HG03159 (cell line): ENCODE measurements around the gene SSR1.
"Not testable (repeated sequence)": the region's sequence is repeated elsewhere in the genome, so short reads cannot be mapped to it uniquely, and the experiment has no call there.

ENCODE experiments used
- ATAC-seq: cut with Tn5 transposase; IDR thresholded peaks from one replicate; pipeline ENCODE4 v1.9.1; 2021; ENCODE audit warnings: mild to moderate bottlenecking, moderate library complexity; ENCODE audit not compliant: unreplicated experiment

Gene SSR1

DNA sequence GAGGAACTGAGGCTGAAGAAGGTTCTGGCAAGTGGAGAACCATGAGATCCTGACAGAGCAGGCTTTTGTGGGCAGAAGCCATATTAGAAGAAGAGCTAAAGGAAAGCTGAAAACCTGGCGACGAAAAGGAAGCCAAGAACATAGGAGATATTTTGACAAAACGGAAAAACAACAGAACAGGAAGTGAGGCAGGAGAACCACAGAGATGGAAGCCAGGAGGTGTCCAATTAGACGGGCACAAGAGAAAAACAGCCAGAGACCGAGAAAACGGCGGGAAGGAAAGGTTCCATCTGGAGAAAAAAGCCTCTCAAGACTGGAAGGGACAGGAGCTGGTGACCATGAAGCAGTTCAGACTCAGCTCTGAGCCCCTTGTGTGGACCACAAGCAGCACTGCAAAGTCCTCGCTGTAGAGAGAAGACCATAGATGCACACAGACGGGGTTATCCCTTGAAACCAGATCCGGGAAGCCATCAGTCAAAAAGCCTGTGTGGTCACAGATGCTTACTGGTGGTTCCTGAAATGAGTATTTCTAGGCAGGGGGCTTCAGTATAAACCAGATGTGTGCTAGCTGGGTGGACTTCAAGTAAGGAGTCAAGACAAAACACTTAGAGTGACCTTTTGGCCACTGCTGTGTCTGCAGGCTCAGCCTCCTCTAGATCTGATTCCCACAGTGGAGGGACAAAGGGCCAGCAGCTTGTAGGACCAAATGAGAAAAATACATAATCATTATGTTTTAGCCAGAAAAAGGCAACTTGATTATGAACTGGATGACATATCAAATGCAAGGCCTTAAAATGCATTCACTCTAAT, 30.7 kb downstream of the SSR1 start:
- no peak for ATAC-seq

GRCh38 chr6:7276199-7276524, 36.8 kb downstream of the SSR1 start:
- ATAC-seq: no peak

GRCh38 chr6:7274525-7274924, 38.5 kb downstream of the SSR1 start:
- ATAC-seq: not testable (repeated sequence)

GRCh38 chr6:7273709-7274108, 39.3 kb downstream of the SSR1 start:
- ATAC-seq: no peak

GRCh38 chr6:7271205-7271534, 41.8 kb downstream of the SSR1 start:
- ATAC-seq: no peak

- no peak for ATAC-seq
Observed at GRCh38 chr6:7270320-7271204, 42.4 kb downstream of the SSR1 start.

GRCh38 chr6:7269816-7270215, 43.2 kb downstream of the SSR1 start:
- no peak for ATAC-seq

DNA sequence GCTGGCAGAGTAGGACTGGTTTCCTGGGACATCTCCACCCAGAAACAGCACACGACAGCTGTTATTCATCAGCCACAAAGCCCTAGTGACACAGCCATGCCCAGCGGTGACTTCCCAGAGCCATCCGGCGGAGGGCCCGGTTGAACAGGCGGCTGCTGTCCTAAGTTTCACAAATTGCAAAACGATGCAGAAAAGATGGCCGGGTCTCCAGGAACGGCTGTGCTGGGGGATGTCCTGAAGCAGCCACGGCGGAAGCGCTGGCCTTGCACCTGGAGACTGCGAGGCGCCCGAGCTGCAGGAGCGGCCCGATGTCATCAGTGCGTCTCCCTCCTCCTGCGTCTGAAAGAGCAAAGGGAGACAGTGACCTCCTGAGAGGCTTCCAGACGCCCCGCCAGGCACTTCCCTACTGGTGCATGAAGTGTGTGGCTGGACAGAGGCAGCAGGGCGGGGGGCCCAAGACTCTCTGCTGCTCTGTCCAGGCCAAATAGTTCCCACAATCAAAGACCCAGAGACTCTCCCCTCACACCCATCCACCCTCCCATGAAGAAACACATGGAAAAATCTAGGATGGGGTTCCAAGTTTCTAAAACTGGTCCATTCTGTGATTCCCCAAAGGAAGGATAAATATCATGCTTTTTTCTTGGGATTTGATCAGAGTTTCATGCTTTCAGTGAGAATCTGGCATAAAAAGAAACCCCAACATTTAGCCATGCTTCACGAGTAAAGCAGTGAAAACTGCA, 44.0 kb downstream of the SSR1 start:
- ATAC-seq: no peak

- ATAC-seq: no peak
Observed at GRCh38 chr6:7268362-7268761, 44.6 kb downstream of the SSR1 start.

DNA sequence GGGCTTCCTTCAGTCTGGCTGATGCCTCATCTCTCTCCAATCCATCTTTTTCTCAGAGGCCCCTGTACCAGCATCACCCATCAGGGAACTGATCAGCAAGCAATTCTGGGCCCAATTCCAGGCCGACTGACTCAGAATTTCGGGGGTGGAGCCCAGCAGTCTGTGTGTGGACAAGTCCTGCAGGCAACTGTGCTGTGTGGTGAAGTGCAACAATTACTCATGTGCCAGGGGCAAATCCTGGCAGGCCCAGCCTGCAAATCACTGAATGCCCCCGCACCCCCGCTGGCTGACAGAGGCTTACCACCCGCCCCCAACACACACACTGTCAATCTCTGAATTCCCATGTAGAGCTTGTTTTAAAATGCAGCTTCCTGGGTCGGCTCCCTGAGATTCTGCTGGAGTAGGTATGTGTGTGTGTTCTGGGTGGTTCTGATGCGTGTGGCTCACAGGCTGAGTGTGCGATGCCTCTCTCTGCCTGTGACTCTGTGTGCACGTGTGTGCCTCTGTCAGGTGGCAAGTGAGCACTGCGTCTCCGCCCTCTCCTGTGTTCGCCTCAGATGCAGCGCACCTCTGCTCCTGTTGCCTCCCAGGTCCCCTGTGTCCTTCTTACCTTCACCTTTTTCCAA, 45.4 kb downstream of the SSR1 start:
- ATAC-seq: no peak

- no peak for ATAC-seq
Observed at GRCh38 chr6:7267071-7267465, 45.9 kb downstream of the SSR1 start.

DNA sequence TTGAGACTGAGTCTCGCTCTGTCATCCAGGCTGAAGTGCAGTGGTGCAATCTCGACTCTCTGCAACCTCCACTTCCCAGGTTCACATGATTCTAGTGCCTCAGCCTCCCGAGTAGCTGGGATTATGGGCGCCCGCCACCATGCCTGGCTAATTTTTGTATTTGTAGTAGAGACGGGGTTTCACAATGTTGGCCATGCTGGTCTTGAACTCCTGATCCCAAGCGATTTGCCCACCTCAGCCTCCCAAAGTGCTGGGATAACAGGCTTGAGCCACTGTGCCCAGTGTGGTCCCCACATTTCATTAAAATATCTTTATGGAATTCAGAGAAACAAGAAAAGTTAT, 47.6 kb downstream of the SSR1 start:
- ATAC-seq: not testable (repeated sequence)

DNA sequence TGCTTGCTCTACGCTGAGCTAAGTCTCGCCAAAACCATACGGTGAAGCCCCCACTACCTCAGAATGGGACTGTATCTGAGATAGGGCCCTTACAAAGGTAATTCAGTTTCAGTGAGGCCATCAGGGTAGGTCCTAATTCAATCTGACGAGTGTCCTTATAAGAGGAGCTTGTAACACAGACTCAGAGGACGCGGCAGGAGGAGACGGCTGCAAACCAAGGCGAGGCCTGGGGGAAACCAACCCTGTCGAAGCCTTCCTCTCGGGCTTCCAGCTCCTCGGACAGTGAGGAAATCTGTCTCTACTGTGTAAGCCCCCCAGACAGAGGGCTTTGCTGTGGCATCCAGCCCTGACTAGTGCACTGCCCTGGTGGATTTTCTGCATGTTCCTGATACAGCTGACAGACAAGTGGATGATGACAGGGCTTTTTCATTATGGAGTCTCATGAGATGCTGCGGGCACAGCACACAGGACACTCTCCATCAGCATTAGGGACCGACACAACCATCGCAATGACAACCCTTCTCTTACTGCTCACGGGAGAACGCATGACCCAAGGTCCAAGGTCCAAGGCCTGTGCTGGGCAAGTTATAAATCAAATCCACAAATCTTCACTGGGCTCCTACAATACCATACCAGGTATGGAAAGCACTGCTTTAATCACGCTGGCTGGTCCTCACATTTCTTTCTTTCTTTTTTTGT, 48.2 kb downstream of the SSR1 start:
- no peak for ATAC-seq

GRCh38 chr6:7264041-7264440, 49.0 kb downstream of the SSR1 start:
- ATAC-seq: no peak

GRCh38 chr6:7263519-7263805, 49.5 kb downstream of the SSR1 start:
- ATAC-seq: not testable (repeated sequence)

GRCh38 chr6:7262746-7263518, 50.1 kb downstream of the SSR1 start:
- ATAC-seq: no peak

GRCh38 chr6:7261852-7262461, 51.0 kb downstream of the SSR1 start:
- no peak for ATAC-seq

GRCh38 chr6:7261032-7261841, 51.8 kb downstream of the SSR1 start:
- no peak for ATAC-seq
